ENCODE data around the gene RPS6KB1.

- TF ChIP-seq CTCF (IDR thresholded peaks at IDR 0.05) = no peak
- no peak for TF ChIP-seq POLR2A (IDR thresholded peaks at IDR 0.05)
- TF ChIP-seq EP300 (IDR thresholded peaks at IDR 0.05) = peak; percentile 54
These were observed 41.2 kb upstream of the RPS6KB1 start for GRCh38 chr17:59851439-59852375.

Data from stomach (tissue), 4 donors.